NB4 (cell line): ENCODE results near the gene SIN3A.
A peak's percentile ranks its signal among the peaks of the same experiment; 100 is the strongest.

Experiments
- DNase-seq: peaks from one replicate; pipeline ENCODE4 v3.0.0; 2010; ENCODE audit warnings: low read depth
- H3K4me3 ChIP-seq: one replicate; pipeline ENCODE4 v1.5.1; 2011; ENCODE audit warnings: mild to moderate bottlenecking, low read depth, low read length, moderate library complexity
- MYC ChIP-seq: IDR thresholded peaks from 2 replicates; pipeline ENCODE4 v1.6.1; 2011; ENCODE audit warnings: low read depth, low read length
- POLR2A ChIP-seq: IDR thresholded peaks from 2 replicates; pipeline ENCODE4 v1.6.1; 2011; ENCODE audit warnings: mild to moderate bottlenecking; ENCODE audit not compliant: insufficient read length; ENCODE audit errors: extremely low read depth
- TF ChIP-seq, protein P1 (sequence below): IDR thresholded peaks from one replicate; pipeline ENCODE4 v1.5.1; 2012; ENCODE audit warnings: low read depth, low read length
- TF ChIP-seq, protein P2 (sequence below): IDR thresholded peaks from 2 replicates; pipeline ENCODE4 v1.6.1; 2011; ENCODE audit warnings: low read depth, low read length

The SIN3A gene

DNA sequence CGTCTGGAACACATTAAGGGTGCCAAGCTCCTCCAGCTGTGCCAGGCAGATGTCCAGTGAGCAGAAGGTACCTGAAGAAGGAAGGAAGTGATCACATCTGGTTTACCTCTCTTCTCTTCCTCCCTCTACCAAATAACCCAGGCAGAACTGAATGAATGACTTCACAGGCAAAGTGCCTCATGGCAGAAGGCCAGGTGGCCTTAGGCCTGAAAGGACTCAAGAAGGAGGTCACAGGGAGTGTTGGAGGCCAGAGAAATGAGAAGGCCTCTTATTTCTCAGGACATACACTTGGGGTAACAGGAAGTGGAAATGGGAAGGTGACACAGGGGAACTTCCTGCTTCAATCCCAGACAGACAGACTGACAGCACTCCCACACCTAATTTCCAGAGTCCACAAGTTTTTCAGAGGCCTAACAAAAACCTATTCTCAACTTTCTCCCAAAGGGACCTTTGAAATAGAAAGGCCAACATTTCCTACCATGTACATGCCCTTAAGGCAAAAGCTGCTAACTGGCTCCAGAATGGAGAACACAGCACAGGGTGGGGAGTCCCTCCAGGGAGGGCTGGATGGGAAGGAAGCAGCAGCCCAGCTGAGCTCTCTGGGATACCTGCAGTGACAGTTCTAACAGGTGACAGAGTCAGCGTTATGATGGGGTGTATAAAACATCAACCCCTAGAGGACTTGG lies 17.6 kb upstream of the SIN3A start:
- TF ChIP-seq, protein P1, sequence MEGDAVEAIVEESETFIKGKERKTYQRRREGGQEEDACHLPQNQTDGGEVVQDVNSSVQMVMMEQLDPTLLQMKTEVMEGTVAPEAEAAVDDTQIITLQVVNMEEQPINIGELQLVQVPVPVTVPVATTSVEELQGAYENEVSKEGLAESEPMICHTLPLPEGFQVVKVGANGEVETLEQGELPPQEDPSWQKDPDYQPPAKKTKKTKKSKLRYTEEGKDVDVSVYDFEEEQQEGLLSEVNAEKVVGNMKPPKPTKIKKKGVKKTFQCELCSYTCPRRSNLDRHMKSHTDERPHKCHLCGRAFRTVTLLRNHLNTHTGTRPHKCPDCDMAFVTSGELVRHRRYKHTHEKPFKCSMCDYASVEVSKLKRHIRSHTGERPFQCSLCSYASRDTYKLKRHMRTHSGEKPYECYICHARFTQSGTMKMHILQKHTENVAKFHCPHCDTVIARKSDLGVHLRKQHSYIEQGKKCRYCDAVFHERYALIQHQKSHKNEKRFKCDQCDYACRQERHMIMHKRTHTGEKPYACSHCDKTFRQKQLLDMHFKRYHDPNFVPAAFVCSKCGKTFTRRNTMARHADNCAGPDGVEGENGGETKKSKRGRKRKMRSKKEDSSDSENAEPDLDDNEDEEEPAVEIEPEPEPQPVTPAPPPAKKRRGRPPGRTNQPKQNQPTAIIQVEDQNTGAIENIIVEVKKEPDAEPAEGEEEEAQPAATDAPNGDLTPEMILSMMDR, result no peak
- TF ChIP-seq POLR2A (no peak), MYC (no peak)
- TF ChIP-seq, protein P2, sequence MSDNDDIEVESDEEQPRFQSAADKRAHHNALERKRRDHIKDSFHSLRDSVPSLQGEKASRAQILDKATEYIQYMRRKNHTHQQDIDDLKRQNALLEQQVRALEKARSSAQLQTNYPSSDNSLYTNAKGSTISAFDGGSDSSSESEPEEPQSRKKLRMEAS, result no peak
- H3K4me3 ChIP-seq, result no peak overlapping the region
- no peak for DNase-seq

DNA sequence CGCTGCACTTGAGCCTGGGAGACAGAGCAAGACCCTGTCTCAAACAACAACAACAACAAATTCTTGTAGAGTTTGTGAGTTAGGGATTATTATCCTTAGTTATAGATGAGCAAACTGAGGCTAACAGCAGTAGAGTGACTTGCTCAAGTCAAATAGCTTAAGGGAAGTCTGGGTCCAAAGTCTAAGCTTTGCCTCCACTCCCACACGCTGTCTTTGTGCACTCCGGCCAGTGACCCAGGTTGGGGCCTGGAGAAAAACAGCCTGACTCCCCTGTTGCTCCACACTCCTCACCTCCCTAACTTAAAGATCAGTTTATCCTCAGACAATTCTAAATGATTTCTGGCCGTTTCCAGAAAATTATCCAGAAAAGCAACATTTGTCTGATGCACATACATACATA lies 9.2 kb upstream of the SIN3A start:
- TF ChIP-seq MYC (no peak), POLR2A (no peak)
- TF ChIP-seq, protein P2, result no peak
- TF ChIP-seq, protein P1, result no peak
- no peak for DNase-seq

DNA sequence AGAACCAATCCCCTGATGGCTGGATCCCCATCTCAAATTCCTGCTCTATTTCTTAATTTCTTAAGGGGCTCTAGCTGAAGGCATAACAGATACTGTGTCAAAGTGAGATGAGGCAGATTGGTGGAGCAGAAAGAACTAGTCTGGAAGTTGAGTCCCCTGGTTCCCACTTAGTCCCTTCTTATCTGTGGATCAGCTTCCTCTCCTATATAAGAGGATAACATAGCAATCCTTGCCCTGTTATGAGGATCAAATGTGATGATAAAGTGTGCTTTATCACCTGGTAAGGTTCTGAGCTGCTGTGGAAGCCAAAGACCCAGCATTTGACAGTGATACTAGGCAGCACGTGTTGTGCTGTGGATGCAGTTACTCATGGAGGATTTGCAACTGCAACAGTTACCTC lies 8.1 kb upstream of the SIN3A start:
- DNase-seq, result no peak
- TF ChIP-seq, protein P2, result no peak
- TF ChIP-seq, protein P1, result no peak
- no peak for TF ChIP-seq MYC
- TF ChIP-seq POLR2A, result no peak
- H3K4me3 ChIP-seq, result no peak overlapping the region

More for the DNA sequence above, 9.2 kb upstream of the SIN3A start:
- H3K4me3 ChIP-seq, result no peak overlapping the region

DNA sequence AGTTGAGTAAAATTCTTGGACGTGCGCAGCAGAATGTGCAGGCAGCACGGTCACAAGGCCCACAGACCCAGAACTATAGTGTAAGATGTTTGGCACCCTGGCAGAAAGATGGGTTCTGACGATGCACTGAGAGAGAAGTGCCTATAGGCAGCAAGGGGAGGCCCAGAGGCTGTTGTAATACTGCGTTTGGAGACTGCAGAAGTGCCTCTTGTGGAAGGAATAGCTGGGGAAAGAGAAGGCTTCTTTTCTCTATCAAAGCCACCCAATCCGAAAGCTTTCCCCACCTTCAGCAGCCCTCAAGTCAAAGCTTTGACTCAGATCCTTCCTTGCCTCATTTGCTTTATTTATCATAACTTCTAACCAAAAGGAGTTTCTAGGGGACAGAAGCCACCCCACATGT lies 5.2 kb upstream of the SIN3A start:
- H3K4me3 ChIP-seq, result peak overlapping the region; percentile 80
- TF ChIP-seq, protein P2, result no peak
- TF ChIP-seq POLR2A, result no peak
- TF ChIP-seq, protein P1, result no peak
- TF ChIP-seq MYC, result no peak
- peak; percentile 48 for DNase-seq

DNA sequence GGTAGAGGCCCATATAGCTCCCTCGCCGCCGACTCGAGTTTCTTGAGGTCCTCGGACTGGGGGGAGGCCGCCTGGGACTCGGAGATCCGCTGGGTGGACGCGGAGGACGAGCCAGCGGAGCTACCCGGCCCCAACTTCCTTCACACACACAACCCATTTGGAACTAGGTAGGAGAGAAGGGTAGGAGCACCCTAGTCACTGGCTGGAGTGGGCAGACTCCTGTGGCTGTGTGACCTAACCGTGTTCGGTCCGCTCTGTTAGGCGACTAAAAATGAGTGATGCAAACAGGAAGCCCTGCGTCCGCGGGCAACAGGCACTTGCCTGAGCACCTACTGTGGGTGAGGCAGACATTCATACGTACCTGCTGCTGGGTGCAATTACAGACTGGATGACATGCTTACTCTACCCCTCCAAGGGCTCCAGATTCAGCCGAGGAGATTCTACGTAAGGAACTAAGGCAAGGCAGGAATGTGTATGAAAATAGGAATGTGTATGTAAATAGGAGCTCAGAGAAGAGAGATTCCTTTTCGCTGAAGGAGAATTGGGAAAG lies 4.6 kb upstream of the SIN3A start:
- peak overlapping the region; percentile 80 for H3K4me3 ChIP-seq
- TF ChIP-seq POLR2A, result no peak
- TF ChIP-seq, protein P2, result no peak; the same call in 1 of the 2 replicates
- TF ChIP-seq, protein P1, result no peak
- TF ChIP-seq MYC, result no peak
- peak; percentile 81 for DNase-seq
